B cell (primary cell): ENCODE results near the gene ESR1. TPM values are rescaled to one million over a fixed set of nuclear protein-coding genes. Genes with fewer than 3 reads are reported as not detected.

ENCODE experiments used
- ATAC-seq: fragments of 200-7000 bp; cut with Tn5 transposase; one replicate; pipeline ENCODE4 v1.10.0; 2021; ENCODE audit warnings: low read depth, mild to moderate bottlenecking, moderate number of reproducible peaks, moderate library complexity
- CTCF ChIA-PET: fragments of 350-600 bp; sonication (Branson Sonifier 250); formaldehyde crosslinking; loops from one replicate; lab custom pipeline; 2021; ENCODE audit warnings: antibody characterized with exemption, inconsistent platforms; lab: Charles Lee
- POLR2A ChIA-PET: fragments of 350-600 bp; sonication (Branson Sonifier 250); formaldehyde crosslinking; loops from one replicate; lab custom pipeline; 2021; ENCODE audit warnings: antibody characterized with exemption; lab: Charles Lee
- DNase-seq: peaks from one replicate; pipeline ENCODE4 v3.0.0; 2013
- H2AFZ ChIP-seq: 2 replicates; pipeline ENCODE4 v1.6.1; 2012; ENCODE audit warnings: mild to moderate bottlenecking, low read depth, low read length; ENCODE audit not compliant: insufficient read depth, poor library complexity, severe bottlenecking
- H3K27ac ChIP-seq, 2 donors: 1 replicate in 1 of 2; 2 replicates in 1 of 2; pipeline ENCODE4 v1.5.1; 2012 to 2013; ENCODE audit warnings: low read length in 2 of 2, mild to moderate bottlenecking in 2 of 2, moderate library complexity in 1 of 2
- H3K27me3 ChIP-seq, 4 experiments: fragments of 200-600 bp in 1 of 4; sonication (generic) in 1 of 4; replicated peaks in 1 of 4; 1 replicate in 2 of 4; 2 replicates in 2 of 4; pipeline versions ENCODE4 v1.6.1 to v1.7.0; 2013 to 2016; ENCODE audit warnings: low read length in 3 of 4, mild to moderate bottlenecking in 2 of 4, mixed read lengths in 1 of 4, moderate library complexity in 1 of 4; ENCODE audit not compliant: insufficient read depth in 4 of 4, control insufficient read depth in 3 of 4; ENCODE audit errors: control extremely low read depth in 1 of 4
- H3K36me3 ChIP-seq, 2 experiments: replicated peaks in 1 of 2; 1 replicate in 1 of 2; 2 replicates in 1 of 2; pipeline versions ENCODE4 v1.6.1 to v1.7.1; 2013; ENCODE audit warnings: low read length in 1 of 2; ENCODE audit not compliant: insufficient read depth in 2 of 2, control insufficient read depth in 1 of 2; ENCODE audit errors: control extremely low read depth in 1 of 2, extremely low read depth in 1 of 2
- H3K4me1 ChIP-seq, 2 donors: fragments of 200-600 bp in 1 of 2; sonication (generic) in 1 of 2; 1 replicate in 1 of 2; 2 replicates in 1 of 2; pipeline versions ENCODE4 v1.5.1 to v1.6.1; 2013 to 2017; ENCODE audit warnings: low read length in 2 of 2; ENCODE audit not compliant: control insufficient read depth in 2 of 2, insufficient read depth in 2 of 2
- H3K4me2 ChIP-seq: replicated peaks from 2 replicates; pipeline ENCODE3; 2012; ENCODE audit warnings: mild to moderate bottlenecking, low read depth, low read length; ENCODE audit not compliant: poor library complexity, severe bottlenecking
- H3K4me3 ChIP-seq, 5 experiments: fragments of 200-600 bp in 1 of 5; sonication (generic) in 1 of 5; 1 replicate in 3 of 5; 2 replicates in 2 of 5; pipeline versions ENCODE4 v1.5.1 to v1.7.0; 2011 to 2016; ENCODE audit warnings: low read length in 4 of 5, mild to moderate bottlenecking in 4 of 5, low read depth in 2 of 5, control low read depth in 1 of 5, moderate library complexity in 1 of 5; ENCODE audit not compliant: insufficient read depth in 1 of 5; ENCODE audit errors: control extremely low read depth in 1 of 5, extremely low read depth in 1 of 5
- H3K79me2 ChIP-seq: fragments of 200-600 bp; sonication (generic); one replicate; pipeline ENCODE4 v1.6.0; 2016; ENCODE audit warnings: low read length; ENCODE audit not compliant: control insufficient read depth, insufficient read depth
- H3K9ac ChIP-seq: fragments of 200-600 bp; sonication (generic); 2 replicates; pipeline ENCODE4 v1.6.1; 2017; ENCODE audit warnings: mild to moderate bottlenecking, low read length, moderate library complexity
- H3K9me3 ChIP-seq, 3 donors: one replicate each; pipeline versions ENCODE4 v1.6.1 to v1.7.1; 2013; ENCODE audit warnings: low read length in 2 of 3; ENCODE audit not compliant: control insufficient read depth in 2 of 3, insufficient read depth in 1 of 3; ENCODE audit errors: control extremely low read depth in 1 of 3
- H4K20me1 ChIP-seq: 2 replicates; pipeline ENCODE4 v1.6.0; 2012; ENCODE audit warnings: mild to moderate bottlenecking, low read length; ENCODE audit not compliant: insufficient read depth, control insufficient read depth, poor library complexity, severe bottlenecking
- H3K27ac Mint-ChIP-seq: one replicate; pipeline ENCODE4 v1.8.0; 2021; ENCODE audit warnings: mixed read lengths
- H3K27me3 Mint-ChIP-seq: one replicate; pipeline ENCODE4 v1.8.0; 2021; ENCODE audit warnings: mixed read lengths
- H3K4me1 Mint-ChIP-seq: one replicate; pipeline ENCODE4 v1.8.0; 2021; ENCODE audit warnings: mixed read lengths
- H3K4me3 Mint-ChIP-seq: one replicate; pipeline ENCODE4 v1.8.0; 2021; ENCODE audit warnings: mixed read lengths
- H3K9me3 Mint-ChIP-seq: one replicate; pipeline ENCODE4 v1.8.0; 2022; ENCODE audit warnings: mixed read lengths; ENCODE audit not compliant: insufficient read depth
- CTCF ChIP-seq: fragments of 200-600 bp; IDR thresholded peaks from one replicate; pipeline ENCODE4 v1.8.0; 2022; ENCODE audit warnings: antibody characterized with exemption, mild to moderate bottlenecking
- EZH2 ChIP-seq: IDR thresholded peaks from 2 replicates; pipeline ENCODE4 v1.6.1; 2012; ENCODE audit warnings: borderline replicate concordance, low read depth, mild to moderate bottlenecking, moderate library complexity, low read length; ENCODE audit not compliant: insufficient read depth, poor library complexity, severe bottlenecking
- WGBS: methylation state at CpG from one replicate; pipeline ENCODE4 v1.1.5; 2013; ENCODE audit warnings: missing lambda C conversion rate; ENCODE audit not compliant: insufficient coverage; 5-methylcytosine and 5-hydroxymethylcytosine counted together
- intact Hi-C: fragments of 100-400 bp; cut with micrococcal nuclease; formaldehyde crosslinking; loops from one replicate; pipeline ENCODE4 v1.10.0; 2022
- polyA plus RNA-seq: library from polyadenylated mRNA; depleted of rRNA; stranded (reverse); fragments of >200 nt; gene quantifications from 2 replicates; pipeline ENCODE4 v1.2.3, GENCODE V29; 2012
- total RNA-seq, 2 donors: library from RNA; stranded (reverse); fragments of 120-200 nt in 1 of 2; gene quantifications; 1 replicate in 1 of 2; 2 replicates in 1 of 2; pipeline versions ENCODE4 v1.2.3 to v1.2.4, GENCODE V29; 2013 to 2022

ESR1 gene
- total and polyA plus RNA-seq, 2 donors (not counting 1 experiment from before 2014, with no cell fraction given): 0.46 to 5.9 TPM

GRCh38 chr6:152096863-152097496 is 289.5 kb downstream of the ESR1 start:
- Histone ChIP-seq H2AFZ (no peak overlapping the region), H3K9ac (no peak overlapping the region), H3K79me2 (no peaks in the 10 kb centered on the region), H3K9me3 (no peaks in the 10 kb centered on the region), H3K4me2 (no peak overlapping the region), H3K4me1 (no peaks in the 10 kb centered on the region), H3K4me3 (no peak overlapping the region), H3K27me3 (no peaks in the 10 kb centered on the region), H4K20me1 (no peaks in the 10 kb centered on the region), H3K27ac (no peak overlapping the region), H3K36me3 (no peaks in the 10 kb centered on the region)
- Mint-ChIP-seq H3K4me3 (no peak overlapping the region), H3K4me1 (no peaks in the 10 kb centered on the region), H3K27ac (no peak overlapping the region), H3K27me3 (no peaks in the 10 kb centered on the region), H3K9me3 (no peaks in the 10 kb centered on the region)
- POLR2A ChIA-PET: no interaction called here
- intact Hi-C loops: no loop called here
- WGBS: no CpG with 5 or more reads among the region's 5 CpGs
- no peak for ATAC-seq
- no peak for DNase-seq
- TF ChIP-seq EZH2: no peak
- no peak for TF ChIP-seq CTCF
- CTCF ChIA-PET: no interaction called here

GRCh38 chr6:152098683-152099082 is 291.2 kb downstream of the ESR1 start:
- no peak overlapping the region for H3K9ac ChIP-seq
- ChIA-PET CTCF (interaction anchor here (1.6 kb wide), 1 partner anchor 26 kb away, joined by 3 read pairs; no protein-coding TSS in a partner anchor), POLR2A (no interaction called here)
- no peaks in the 10 kb centered on the region for H3K4me1 Mint-ChIP-seq
- no peak overlapping the region for H3K27ac Mint-ChIP-seq
- no peaks in the 10 kb centered on the region for H3K27me3 ChIP-seq
- H2AFZ ChIP-seq: no peak overlapping the region
- no peak overlapping the region for H3K4me2 ChIP-seq
- no peak overlapping the region for H3K27ac ChIP-seq
- no peak for TF ChIP-seq CTCF
- no peak for TF ChIP-seq EZH2
- H3K4me3 Mint-ChIP-seq: no peak overlapping the region
- WGBS: 94% methylated on average over 14 of the region's 14 CpGs
- no peaks in the 10 kb centered on the region for H4K20me1 ChIP-seq
- no peaks in the 10 kb centered on the region for H3K27me3 Mint-ChIP-seq
- H3K9me3 ChIP-seq: no peaks in the 10 kb centered on the region
- no peaks in the 10 kb centered on the region for H3K79me2 ChIP-seq
- no peaks in the 10 kb centered on the region for H3K9me3 Mint-ChIP-seq
- H3K4me3 ChIP-seq: no peak overlapping the region
- ATAC-seq (no peak), DNase-seq (no peak)
- H3K36me3 ChIP-seq: no peaks in the 10 kb centered on the region
- intact Hi-C loops: no loop called here
- no peaks in the 10 kb centered on the region for H3K4me1 ChIP-seq
